Stimulated activated CD4-positive, alpha-beta T cell treated with anti-CD3 and anti-CD28 coated beads, TNF-alpha, amount 100 ng/mL, for 4 hours (primary cell): ENCODE data around the gene KCNN3.

Source experiments
- DNase-seq, 3 experiments: peaks; one replicate each; pipeline ENCODE4 v3.0.0-alpha.2; 2020; ENCODE audit warnings: low read depth in 3 of 3

The KCNN3 gene

GRCh38 chr1:154749078-154749760 lies 120.9 kb downstream of the KCNN3 start:
- DNase-seq, result no peak

GRCh38 chr1:154748405-154748775 lies 121.7 kb downstream of the KCNN3 start:
- no peak for DNase-seq

- DNase-seq, result peak in 2 of 3 experiments; percentile 26 to 41
Measured at GRCh38 chr1:154747740-154748404, 122.2 kb downstream of the KCNN3 start.

- no peak for DNase-seq
Measured at GRCh38 chr1:154747380-154747739, 122.7 kb downstream of the KCNN3 start.

- no peak for DNase-seq
Measured at GRCh38 chr1:154746622-154747299, 123.3 kb downstream of the KCNN3 start.

GRCh38 chr1:154745750-154746425 lies 124.2 kb downstream of the KCNN3 start:
- DNase-seq, result no peak

GRCh38 chr1:154745286-154745731 lies 124.8 kb downstream of the KCNN3 start:
- no peak for DNase-seq

GRCh38 chr1:154744352-154745035 lies 125.6 kb downstream of the KCNN3 start:
- DNase-seq, result no peak

- no peak for DNase-seq
Measured at GRCh38 chr1:154743526-154744036, 126.5 kb downstream of the KCNN3 start.

GRCh38 chr1:154742606-154743005 lies 127.5 kb downstream of the KCNN3 start:
- no peak for DNase-seq

- no peak for DNase-seq
Measured at GRCh38 chr1:154741741-154742495, 128.2 kb downstream of the KCNN3 start.

GRCh38 chr1:154741327-154741726 lies 128.8 kb downstream of the KCNN3 start:
- DNase-seq, result no peak

GRCh38 chr1:154739654-154740053 lies 130.4 kb downstream of the KCNN3 start:
- no peak for DNase-seq

GRCh38 chr1:154736841-154737240 lies 133.2 kb downstream of the KCNN3 start:
- DNase-seq, result no peak

GRCh38 chr1:154735804-154736168 lies 134.3 kb downstream of the KCNN3 start:
- no peak for DNase-seq

- DNase-seq, result no peak
Measured at GRCh38 chr1:154735061-154735803, 134.8 kb downstream of the KCNN3 start.

- no peak for DNase-seq
Measured at GRCh38 chr1:154733621-154734020, 136.5 kb downstream of the KCNN3 start.

GRCh38 chr1:154730986-154731489 lies 139.0 kb downstream of the KCNN3 start:
- no peak for DNase-seq

GRCh38 chr1:154730259-154730658 lies 139.8 kb downstream of the KCNN3 start:
- no peak for DNase-seq

- no peak for DNase-seq
Measured at GRCh38 chr1:154729577-154729976, 140.5 kb downstream of the KCNN3 start.
